WTC11 (cell line): Measurements from ENCODE around the gene RYR2. TPM values are rescaled to one million over a fixed set of nuclear protein-coding genes. Genes with fewer than 3 reads are reported as not detected.
"Not testable (repeated sequence)": the region's sequence is repeated elsewhere in the genome, so short reads cannot be mapped to it uniquely, and the experiment has no call there.

ENCODE experiments used
- ATAC-seq: fragments of 200-7000 bp; cut with Tn5 transposase; 2 replicates; pipeline ENCODE4 v1.10.0; 2021; ENCODE audit warnings: mild to moderate bottlenecking, moderate library complexity
- CTCF ChIA-PET: fragments of 300-600 bp; sonication (Branson Sonifier 250); formaldehyde crosslinking; loops from one replicate; lab custom pipeline; 2021; ENCODE audit warnings: antibody characterized with exemption; lab: Charles Lee
- POLR2A ChIA-PET: fragments of 350-600 bp; sonication (Branson Sonifier 250); formaldehyde crosslinking; loops from one replicate; lab custom pipeline; 2021; ENCODE audit warnings: antibody characterized with exemption; lab: Charles Lee
- DNase-seq: peaks from one replicate; pipeline ENCODE4 v3.0.0; 2021; ENCODE audit warnings: low spot score
- H3K27ac Mint-ChIP-seq: 2 replicates; pipeline ENCODE4 v1.8.0; 2021; ENCODE audit warnings: mixed read lengths
- H3K27me3 Mint-ChIP-seq: 2 replicates; pipeline ENCODE4 v1.8.0; 2021; ENCODE audit warnings: low read depth, mild to moderate bottlenecking, moderate library complexity, mixed read lengths
- H3K36me3 Mint-ChIP-seq: 2 replicates; pipeline ENCODE4 v1.8.0; 2021; ENCODE audit warnings: mixed read lengths
- H3K4me1 Mint-ChIP-seq: 2 replicates; pipeline ENCODE4 v1.8.0; 2022; ENCODE audit warnings: mixed read lengths
- H3K4me3 Mint-ChIP-seq: 2 replicates; pipeline ENCODE4 v1.8.0; 2021; ENCODE audit warnings: mild to moderate bottlenecking, moderate library complexity, mixed read lengths
- H3K9me3 Mint-ChIP-seq: 2 replicates; pipeline ENCODE4 v1.8.0; 2021; ENCODE audit warnings: mixed read lengths
- EMX1 ChIP-seq: fragments of 250-450 bp; sonication (Bioruptor Pico); IDR thresholded peaks from 2 replicates; pipeline ENCODE4 v1.8.0; 2021; ENCODE audit warnings: mild to moderate bottlenecking
- FOXJ3 ChIP-seq: sonication (generic); formaldehyde crosslinking; IDR thresholded peaks from 2 replicates; pipeline ENCODE4 v1.9.0; 2021; ENCODE audit warnings: missing genetic modification reagents, mild to moderate bottlenecking, borderline replicate concordance
- GTF2I ChIP-seq: fragments of 250-450 bp; sonication (Bioruptor Pico); conservative IDR thresholded peaks from 2 replicates; pipeline ENCODE4 v1.4.0; 2021; ENCODE audit warnings: mild to moderate bottlenecking
- NR1H2 ChIP-seq: sonication (generic); formaldehyde crosslinking; IDR thresholded peaks from 2 replicates; pipeline ENCODE4 v1.9.0; 2021; ENCODE audit warnings: mild to moderate bottlenecking, moderate library complexity, missing genetic modification reagents
- PRRX2 ChIP-seq: fragments of 250-450 bp; sonication (Bioruptor Pico); IDR thresholded peaks from 2 replicates; pipeline ENCODE4 v1.8.0; 2021; ENCODE audit warnings: mild to moderate bottlenecking
- ZBTB21 ChIP-seq: sonication (generic); formaldehyde crosslinking; IDR thresholded peaks from 2 replicates; pipeline ENCODE4 v1.8.1; 2023; ENCODE audit warnings: mild to moderate bottlenecking, missing genetic modification reagents, borderline replicate concordance
- ZNF138 ChIP-seq: sonication (generic); formaldehyde crosslinking; conservative IDR thresholded peaks from 2 replicates; pipeline ENCODE4 v1.8.1; 2022; ENCODE audit warnings: mild to moderate bottlenecking, moderate library complexity, missing genetic modification reagents
- ZNF263 ChIP-seq: sonication (generic); formaldehyde crosslinking; IDR thresholded peaks from 2 replicates; pipeline ENCODE4 v1.8.1; 2022; ENCODE audit warnings: low read depth, mild to moderate bottlenecking, moderate library complexity, missing genetic modification reagents
- ZNF396 ChIP-seq: fragments of 250-450 bp; sonication (Bioruptor Pico); IDR thresholded peaks from 2 replicates; pipeline ENCODE4 v1.8.0; 2021; ENCODE audit warnings: mild to moderate bottlenecking, moderate library complexity, borderline replicate concordance
- ZNF416 ChIP-seq: fragments of 250-450 bp; sonication (Bioruptor Pico); IDR thresholded peaks from 2 replicates; pipeline ENCODE4 v1.9.0; 2021; ENCODE audit warnings: mild to moderate bottlenecking, inconsistent platforms
- ZNF423 ChIP-seq: fragments of 250-450 bp; sonication (Bioruptor Pico); IDR thresholded peaks from 2 replicates; pipeline ENCODE4 v2.1.2; 2022; ENCODE audit warnings: mild to moderate bottlenecking, moderate library complexity
- total RNA-seq: library from RNA; stranded (reverse); gene quantifications from 3 replicates; pipeline ENCODE4 v1.2.3, GENCODE V29; 2021
- TF ChIP-seq, protein P1 (sequence below): fragments of 200-600 bp; IDR thresholded peaks from 2 replicates; pipeline ENCODE4 v1.8.0; 2022; ENCODE audit warnings: antibody characterized with exemption
- TF ChIP-seq, protein P2 (sequence below): sonication (generic); formaldehyde crosslinking; IDR thresholded peaks from 2 replicates; pipeline ENCODE4 v1.8.0; 2022; ENCODE audit warnings: mild to moderate bottlenecking, missing genetic modification reagents
- TF ChIP-seq, protein P3 (sequence below): sonication (generic); formaldehyde crosslinking; IDR thresholded peaks from 2 replicates; pipeline ENCODE4 v1.8.1; 2022; ENCODE audit warnings: mild to moderate bottlenecking, missing genetic modification reagents, moderate library complexity, borderline replicate concordance
- TF ChIP-seq, protein P4 (sequence below): sonication (generic); formaldehyde crosslinking; conservative IDR thresholded peaks from 2 replicates; pipeline ENCODE4 v1.8.1; 2022; ENCODE audit warnings: mild to moderate bottlenecking, missing genetic modification reagents

Gene RYR2
- total RNA-seq, 1 experiment from 2014 or later = 7.9 TPM

DNA sequence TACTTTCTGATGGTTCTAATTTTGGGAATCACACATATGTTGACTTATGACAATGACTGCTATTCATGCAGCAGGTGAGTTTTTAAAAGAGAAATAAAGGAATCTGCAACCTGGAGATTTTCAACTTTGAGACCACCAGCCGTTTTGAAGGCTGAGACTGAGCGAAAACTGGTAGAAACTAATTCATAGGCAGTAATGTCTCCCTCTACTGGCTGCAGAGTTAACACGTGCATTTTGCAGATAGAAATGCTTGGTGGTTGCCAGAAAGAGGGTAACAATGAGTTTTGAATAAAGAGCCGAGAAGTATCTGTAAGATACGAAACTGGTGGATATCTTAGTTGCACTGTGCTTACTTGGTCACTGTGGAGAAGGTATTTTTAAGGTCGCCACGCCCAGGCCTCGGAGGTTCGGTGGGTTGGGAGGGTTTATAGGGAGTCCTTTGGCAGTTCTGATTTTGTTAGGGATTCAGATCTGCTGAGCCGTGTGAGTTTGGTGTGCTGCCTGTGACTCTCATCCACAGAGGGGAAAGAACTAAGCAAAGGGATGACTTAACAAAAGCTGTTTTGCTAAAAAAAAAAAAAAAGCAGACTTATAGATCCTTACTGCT is 83.0 kb downstream of the RYR2 start:
- ChIA-PET CTCF (interaction anchor here (2.7 kb wide), 1 partner anchor 83 kb away, joined by 11 read pairs; the partner anchor contains the start of gene RYR2), POLR2A (no interaction called here)
- H3K4me1 Mint-ChIP-seq = peaks cover 7% of the 10 kb centered on the region; the same call in 1 of the 2 replicates
- TF ChIP-seq, protein P1, sequence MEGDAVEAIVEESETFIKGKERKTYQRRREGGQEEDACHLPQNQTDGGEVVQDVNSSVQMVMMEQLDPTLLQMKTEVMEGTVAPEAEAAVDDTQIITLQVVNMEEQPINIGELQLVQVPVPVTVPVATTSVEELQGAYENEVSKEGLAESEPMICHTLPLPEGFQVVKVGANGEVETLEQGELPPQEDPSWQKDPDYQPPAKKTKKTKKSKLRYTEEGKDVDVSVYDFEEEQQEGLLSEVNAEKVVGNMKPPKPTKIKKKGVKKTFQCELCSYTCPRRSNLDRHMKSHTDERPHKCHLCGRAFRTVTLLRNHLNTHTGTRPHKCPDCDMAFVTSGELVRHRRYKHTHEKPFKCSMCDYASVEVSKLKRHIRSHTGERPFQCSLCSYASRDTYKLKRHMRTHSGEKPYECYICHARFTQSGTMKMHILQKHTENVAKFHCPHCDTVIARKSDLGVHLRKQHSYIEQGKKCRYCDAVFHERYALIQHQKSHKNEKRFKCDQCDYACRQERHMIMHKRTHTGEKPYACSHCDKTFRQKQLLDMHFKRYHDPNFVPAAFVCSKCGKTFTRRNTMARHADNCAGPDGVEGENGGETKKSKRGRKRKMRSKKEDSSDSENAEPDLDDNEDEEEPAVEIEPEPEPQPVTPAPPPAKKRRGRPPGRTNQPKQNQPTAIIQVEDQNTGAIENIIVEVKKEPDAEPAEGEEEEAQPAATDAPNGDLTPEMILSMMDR = 0 out of 2 replicates have a peak, but pooled peaks have one; percentile 27
- TF ChIP-seq GTF2I (CRISPR knock-in tag) = no peak
- peaks cover 30% of the 10 kb centered on the region for H3K36me3 Mint-ChIP-seq
- no peaks in the 10 kb centered on the region for H3K27me3 Mint-ChIP-seq
- peak overlapping the region; percentile 58; the same call in 1 of the 2 replicates for H3K27ac Mint-ChIP-seq
- no peak for DNase-seq
- H3K4me3 Mint-ChIP-seq = no peak overlapping the region
- peak; percentile 76 for ATAC-seq
- H3K9me3 Mint-ChIP-seq = peaks cover 41% of the 10 kb centered on the region

DNA sequence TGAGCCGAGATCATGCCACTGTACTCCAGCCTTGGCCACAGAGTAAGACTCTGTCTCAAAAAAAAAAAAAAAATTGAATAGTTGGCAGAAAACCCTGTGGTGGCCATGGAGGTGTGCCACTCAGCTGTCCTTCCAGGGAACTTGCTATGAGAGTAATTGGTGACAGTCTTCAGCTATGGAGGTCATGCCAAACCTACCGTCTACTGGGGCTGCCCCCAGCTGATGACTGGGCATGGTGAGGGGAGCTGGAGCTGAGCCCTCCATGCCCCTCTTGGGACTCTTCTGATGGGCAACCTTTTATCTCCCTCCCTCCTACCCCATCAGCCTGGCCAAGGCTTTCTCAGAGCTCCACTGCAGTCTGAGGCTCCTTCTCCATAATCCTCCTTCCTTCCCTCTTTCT is 84.2 kb downstream of the RYR2 start:
- H3K27ac Mint-ChIP-seq = no peak overlapping the region
- no peak for DNase-seq
- TF ChIP-seq, protein P2, sequence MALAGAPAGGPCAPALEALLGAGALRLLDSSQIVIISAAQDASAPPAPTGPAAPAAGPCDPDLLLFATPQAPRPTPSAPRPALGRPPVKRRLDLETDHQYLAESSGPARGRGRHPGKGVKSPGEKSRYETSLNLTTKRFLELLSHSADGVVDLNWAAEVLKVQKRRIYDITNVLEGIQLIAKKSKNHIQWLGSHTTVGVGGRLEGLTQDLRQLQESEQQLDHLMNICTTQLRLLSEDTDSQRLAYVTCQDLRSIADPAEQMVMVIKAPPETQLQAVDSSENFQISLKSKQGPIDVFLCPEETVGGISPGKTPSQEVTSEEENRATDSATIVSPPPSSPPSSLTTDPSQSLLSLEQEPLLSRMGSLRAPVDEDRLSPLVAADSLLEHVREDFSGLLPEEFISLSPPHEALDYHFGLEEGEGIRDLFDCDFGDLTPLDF (CRISPR knock-in tag) = no peak
- H3K36me3 Mint-ChIP-seq = peaks cover 43% of the 10 kb centered on the region
- peaks cover 1% of the 10 kb centered on the region for H3K27me3 Mint-ChIP-seq
- ATAC-seq = no peak
- H3K4me3 Mint-ChIP-seq = no peak overlapping the region
- H3K9me3 Mint-ChIP-seq = peaks cover 52% of the 10 kb centered on the region
- ChIA-PET POLR2A (no interaction called here), CTCF (no interaction called here)
- peaks cover 7% of the 10 kb centered on the region; the same call in 1 of the 2 replicates for H3K4me1 Mint-ChIP-seq

DNA sequence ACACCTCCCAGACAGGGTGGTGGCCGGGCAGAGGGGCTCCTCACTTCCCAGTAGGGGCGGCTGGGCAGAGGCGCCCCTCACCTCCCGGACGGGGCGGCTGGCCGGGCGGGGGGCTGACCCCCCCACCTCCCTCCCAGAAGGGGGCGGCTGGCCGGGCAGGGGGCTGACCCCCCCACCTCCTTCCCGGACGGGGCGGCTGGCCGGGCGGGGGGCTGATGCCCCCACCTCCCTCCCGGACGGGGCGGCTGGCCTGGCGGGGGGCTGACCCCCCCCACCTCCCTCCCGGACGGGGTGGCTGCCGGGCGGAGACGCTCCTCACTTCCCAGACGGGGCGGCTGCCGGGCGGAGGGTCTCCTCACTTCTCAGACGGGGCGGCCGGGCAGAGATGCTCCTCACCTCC is 85.3 kb downstream of the RYR2 start:
- DNase-seq, POLR2A ChIA-PET, CTCF ChIA-PET, ATAC-seq, H3K27me3 Mint-ChIP-seq, H3K27ac Mint-ChIP-seq, H3K4me3 Mint-ChIP-seq, H3K4me1 Mint-ChIP-seq: not testable (repeated sequence)
- Mint-ChIP-seq H3K9me3 (peaks cover 58% of the 10 kb centered on the region), H3K36me3 (peaks cover 54% of the 10 kb centered on the region)

DNA sequence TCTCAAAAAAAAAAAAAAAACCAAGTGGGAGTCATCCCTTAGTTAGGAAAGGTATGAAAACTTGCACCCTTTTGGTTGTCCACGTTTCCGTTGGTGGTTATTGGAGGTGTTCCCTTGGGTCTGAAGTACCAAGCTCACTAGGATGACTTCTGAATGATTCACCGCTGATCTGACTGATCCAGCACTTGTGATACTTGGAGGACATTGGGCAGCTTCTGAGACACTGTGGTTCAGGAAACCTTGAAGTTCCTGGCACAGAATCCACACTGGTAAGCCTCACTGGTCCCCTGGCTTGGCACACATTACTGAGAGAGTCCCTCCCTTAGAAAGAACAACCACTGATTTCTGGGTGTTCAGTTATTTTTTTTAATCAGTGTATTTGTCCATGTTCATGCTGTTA is 91.9 kb downstream of the RYR2 start:
- Mint-ChIP-seq H3K36me3 (peaks cover 56% of the 10 kb centered on the region), H3K4me1 (no peaks in the 10 kb centered on the region), H3K4me3 (no peak overlapping the region), H3K9me3 (peaks cover 55% of the 10 kb centered on the region), H3K27me3 (peaks cover 3% of the 10 kb centered on the region), H3K27ac (no peak overlapping the region)
- ChIA-PET POLR2A (no interaction called here), CTCF (no interaction called here)
- no peak for ATAC-seq
- no peak for TF ChIP-seq ZNF416
- TF ChIP-seq, protein P3, sequence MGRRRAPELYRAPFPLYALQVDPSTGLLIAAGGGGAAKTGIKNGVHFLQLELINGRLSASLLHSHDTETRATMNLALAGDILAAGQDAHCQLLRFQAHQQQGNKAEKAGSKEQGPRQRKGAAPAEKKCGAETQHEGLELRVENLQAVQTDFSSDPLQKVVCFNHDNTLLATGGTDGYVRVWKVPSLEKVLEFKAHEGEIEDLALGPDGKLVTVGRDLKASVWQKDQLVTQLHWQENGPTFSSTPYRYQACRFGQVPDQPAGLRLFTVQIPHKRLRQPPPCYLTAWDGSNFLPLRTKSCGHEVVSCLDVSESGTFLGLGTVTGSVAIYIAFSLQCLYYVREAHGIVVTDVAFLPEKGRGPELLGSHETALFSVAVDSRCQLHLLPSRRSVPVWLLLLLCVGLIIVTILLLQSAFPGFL = no peak
- no peak for TF ChIP-seq ZNF423
- no peak for TF ChIP-seq ZNF396 (CRISPR knock-in tag)
- TF ChIP-seq PRRX2 (CRISPR knock-in tag) = no peak
- TF ChIP-seq ZNF138 = no peak
- TF ChIP-seq, protein P4, sequence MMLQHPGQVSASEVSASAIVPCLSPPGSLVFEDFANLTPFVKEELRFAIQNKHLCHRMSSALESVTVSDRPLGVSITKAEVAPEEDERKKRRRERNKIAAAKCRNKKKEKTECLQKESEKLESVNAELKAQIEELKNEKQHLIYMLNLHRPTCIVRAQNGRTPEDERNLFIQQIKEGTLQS (CRISPR knock-in tag) = no peak
- no peak for TF ChIP-seq FOXJ3 (CRISPR knock-in tag)
- no peak for TF ChIP-seq EMX1 (CRISPR knock-in tag)
- TF ChIP-seq ZBTB21 = no peak
- TF ChIP-seq ZNF263 (CRISPR knock-in tag) = no peak
- TF ChIP-seq, protein P2 (CRISPR knock-in tag) = no peak
- no peak for TF ChIP-seq NR1H2 (CRISPR knock-in tag)
- no peak for DNase-seq
